SH-SY5Y (cell line): Measurements from ENCODE around the gene FAIM2.

Experiments used
- GATA2 ChIP-seq: IDR thresholded peaks from 2 replicates; pipeline ENCODE4 v1.6.1; 2011; ENCODE audit warnings: mild to moderate bottlenecking, low read depth, low read length
- GATA3 ChIP-seq: IDR thresholded peaks from 2 replicates; pipeline ENCODE4 v1.6.1; 2011; ENCODE audit warnings: low read depth, mild to moderate bottlenecking, low read length, moderate library complexity

Gene FAIM2

DNA sequence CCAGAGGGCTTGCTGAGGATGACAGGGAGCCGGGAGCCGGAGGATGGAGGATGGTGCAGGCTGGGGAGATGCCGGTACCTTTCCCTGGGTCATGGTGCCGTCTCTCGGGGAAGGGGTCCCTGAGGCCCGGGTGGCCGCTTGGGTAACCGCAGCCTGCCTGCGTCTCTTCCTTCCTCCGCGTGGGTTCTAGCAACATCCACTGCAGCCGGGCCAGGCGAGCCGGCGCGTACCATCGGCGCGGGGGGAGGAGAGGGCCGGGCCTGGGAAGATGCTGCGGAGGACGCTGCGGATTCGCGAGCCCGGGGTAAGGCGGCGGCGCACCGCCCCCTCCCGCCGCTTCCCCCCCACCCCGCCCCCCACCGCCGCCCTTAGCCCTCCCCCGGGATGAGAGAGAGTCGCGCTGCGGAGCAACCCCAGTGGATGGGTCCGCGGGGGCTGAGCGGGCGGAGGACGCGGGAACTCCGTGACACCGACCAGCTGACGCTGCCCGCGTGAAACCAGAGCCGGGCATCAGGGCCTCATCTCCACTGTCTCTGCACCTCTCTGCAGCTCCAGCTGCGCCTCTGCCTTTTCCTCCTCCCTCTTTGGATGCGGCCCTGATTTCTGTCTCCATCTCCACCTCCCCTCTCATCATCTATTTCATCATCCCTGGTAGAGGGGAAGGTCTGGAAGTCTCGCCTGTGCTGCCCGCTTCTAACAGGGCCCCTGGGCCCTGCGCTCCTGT, at the start of gene FAIM2:
Gene FAIM2, minus strand, starts transcription at position 201 of the 724 bp plus-strand sequence. Its CDS starts 108 bp downstream, at position 93.
- TF ChIP-seq GATA2: no peak
- TF ChIP-seq GATA3: no peak

- TF ChIP-seq GATA3: no peak
- TF ChIP-seq GATA2: no peak
Observed at GRCh38 chr12:49953151-49953550, 49.5 kb upstream of the FAIM2 start.

GRCh38 chr12:49952391-49953055, 48.8 kb upstream of the FAIM2 start:
- no peak for TF ChIP-seq GATA3
- TF ChIP-seq GATA2: no peak

- TF ChIP-seq GATA2: no peak
- TF ChIP-seq GATA3: no peak
Observed at GRCh38 chr12:49951411-49952240, 47.9 kb upstream of the FAIM2 start.

GRCh38 chr12:49950273-49951251, 46.9 kb upstream of the FAIM2 start, which contains the start of gene AQP2:
Gene AQP2 (plus strand): TSS chr12:49950737. CDS start chr12:49950831, 94 bp downstream.
- TF ChIP-seq GATA3: no peak
- TF ChIP-seq GATA2: peak; percentile 50

DNA sequence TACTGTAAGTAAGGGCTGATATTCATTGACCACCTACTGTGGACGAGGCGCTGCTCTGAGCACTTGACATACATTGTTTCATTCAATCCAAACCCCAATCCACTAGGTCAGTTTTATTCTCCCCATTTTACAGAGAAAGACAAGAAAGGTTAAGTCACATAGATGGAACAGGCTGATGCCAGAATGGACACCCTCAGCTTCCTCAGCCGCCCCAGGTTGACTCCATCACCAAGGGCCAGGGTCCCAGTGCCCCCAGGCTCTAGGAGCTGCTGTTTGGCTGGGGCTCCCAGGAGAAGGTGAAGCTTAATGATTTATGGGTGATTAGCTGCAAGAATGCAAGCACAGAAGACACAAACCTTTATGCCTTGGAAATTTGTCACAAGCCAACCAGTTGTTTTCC, 46.2 kb upstream of the FAIM2 start:
- TF ChIP-seq GATA2: no peak
- TF ChIP-seq GATA3: no peak

DNA sequence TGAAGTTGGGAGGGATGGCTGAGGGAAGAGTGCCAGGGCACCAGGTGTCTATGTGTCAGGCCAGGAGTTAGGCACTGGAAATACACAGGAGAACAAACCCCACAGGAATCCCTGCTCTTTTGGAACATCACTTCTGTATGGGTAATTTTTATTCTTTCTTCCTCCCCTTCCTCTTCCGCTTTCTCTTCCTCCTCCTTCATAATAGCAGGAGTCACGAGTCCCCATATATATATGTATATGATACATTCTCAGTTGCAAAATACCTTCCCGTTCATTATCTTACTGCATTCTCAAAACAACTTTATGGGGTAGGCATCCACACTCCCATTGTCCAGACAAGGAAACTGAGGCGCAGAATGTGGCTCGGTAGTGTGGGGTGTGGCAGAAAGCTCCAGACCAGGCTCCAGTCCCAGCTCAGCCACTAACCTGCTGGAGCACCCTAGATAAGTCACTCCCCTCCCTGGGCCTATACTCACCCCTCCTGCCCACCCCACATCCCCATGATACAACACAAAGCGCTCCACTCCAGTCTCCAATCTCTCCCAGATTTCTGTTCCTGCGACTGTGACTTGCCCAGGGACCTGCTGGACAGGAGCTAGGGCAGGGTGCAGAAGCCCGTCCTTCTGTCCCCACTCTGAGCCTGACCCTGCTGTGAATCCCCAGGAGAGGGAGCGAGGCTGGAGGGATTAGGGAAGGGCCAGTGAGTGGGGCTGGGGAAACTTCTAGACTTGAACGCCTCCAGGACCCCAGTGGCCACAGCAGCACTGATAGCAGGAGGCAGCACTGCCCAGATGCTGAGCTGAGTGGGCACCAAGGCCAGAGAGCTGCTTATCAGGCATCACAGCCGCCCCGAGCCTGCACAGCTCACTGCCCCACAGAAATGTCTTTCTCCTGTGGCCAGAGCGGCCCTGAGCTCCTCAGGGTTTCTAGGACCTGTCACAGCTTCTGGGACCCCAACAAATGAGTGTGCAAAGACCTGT, 45.5 kb upstream of the FAIM2 start:
- TF ChIP-seq GATA3 (no peak), GATA2 (no peak)

GRCh38 chr12:49947593-49948226, 44.0 kb upstream of the FAIM2 start:
- TF ChIP-seq GATA3 (no peak), GATA2 (no peak)

DNA sequence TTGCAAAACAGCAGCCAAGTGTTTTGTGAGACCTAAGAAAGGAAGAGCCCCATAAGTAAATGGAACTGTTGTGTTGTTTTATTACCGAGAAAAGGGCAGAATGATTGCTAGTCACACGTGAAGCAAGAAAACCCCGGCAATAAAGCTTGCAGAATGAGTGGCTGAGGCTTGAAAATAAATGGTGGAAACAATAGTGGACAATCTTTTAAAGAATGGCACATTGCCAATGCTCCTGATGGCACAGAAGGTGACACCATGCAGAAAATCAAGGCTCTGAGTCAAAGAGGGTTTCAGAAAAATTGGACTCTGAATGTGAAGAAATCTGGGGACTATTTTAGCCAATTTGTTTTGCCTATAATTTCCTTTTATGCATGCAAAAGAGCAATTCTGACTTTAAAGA, 42.8 kb upstream of the FAIM2 start:
- TF ChIP-seq GATA3: no peak
- no peak for TF ChIP-seq GATA2

GRCh38 chr12:49946086-49946485, 42.4 kb upstream of the FAIM2 start:
- TF ChIP-seq GATA2 (no peak), GATA3 (no peak)

DNA sequence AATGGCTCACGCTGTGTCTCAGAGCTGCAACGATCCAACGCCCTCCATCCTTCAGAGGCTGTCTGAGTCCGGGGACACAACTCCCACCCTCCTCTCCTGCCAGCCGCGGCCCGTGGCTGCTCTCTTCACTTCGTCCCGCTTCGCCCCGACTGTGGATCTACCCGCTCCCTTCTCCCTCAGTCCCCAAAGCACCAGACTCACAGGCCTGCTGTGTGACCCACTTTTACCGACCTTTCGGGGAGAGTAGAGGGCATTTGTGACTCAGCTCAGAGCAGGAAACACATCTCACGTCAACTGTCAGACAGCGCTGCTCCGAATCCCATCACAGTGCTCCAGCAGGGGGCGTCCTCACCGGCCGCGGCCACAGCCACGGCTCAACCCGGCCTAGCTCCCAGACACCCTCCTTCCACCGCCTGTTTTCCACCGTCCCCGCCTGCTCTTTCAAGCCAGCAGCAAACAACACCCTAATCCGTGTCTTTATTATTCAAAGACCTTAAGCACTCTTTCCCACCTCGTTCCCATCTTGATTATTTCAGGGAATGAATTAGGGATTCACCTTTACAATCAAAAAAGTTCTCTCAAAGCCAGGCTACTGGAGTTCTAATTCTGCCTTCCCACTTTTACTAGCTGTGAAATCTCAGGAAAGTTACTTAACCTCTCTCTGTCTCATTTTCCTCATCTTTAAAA, 41.8 kb upstream of the FAIM2 start:
- TF ChIP-seq GATA2 (no peak), GATA3 (no peak)
